CD4-positive, alpha-beta T cell treated with Interferon alpha-2 for 1 hour (primary cell): ENCODE data around the gene PDE8B.

ENCODE experiments used
- DNase-seq, 2 donors: peaks; one replicate each; pipeline ENCODE4 v3.0.0-alpha.2; 2020 to 2022

Gene PDE8B

GRCh38 chr5:77210091-77210963 lies at the start of gene PDE8B:
PDE8B (plus strand) TSS chr5:77210680; CDS start chr5:77210926, 246 bp downstream.
- no peak for DNase-seq

GRCh38 chr5:77163453-77163852 lies 47.0 kb upstream of the PDE8B start:
- no peak for DNase-seq

- DNase-seq, result no peak
These were observed 43.4 kb upstream of the PDE8B start for GRCh38 chr5:77167063-77167462.

- DNase-seq, result no peak
These were observed 42.8 kb upstream of the PDE8B start for GRCh38 chr5:77167695-77168121.

GRCh38 chr5:77168161-77168878 lies 42.2 kb upstream of the PDE8B start:
- DNase-seq, result no peak

- no peak for DNase-seq
These were observed 41.6 kb upstream of the PDE8B start for GRCh38 chr5:77168879-77169244.

- DNase-seq, result no peak
These were observed 40.1 kb upstream of the PDE8B start for GRCh38 chr5:77170196-77170890.

GRCh38 chr5:77171141-77171910 lies 39.2 kb upstream of the PDE8B start:
- no peak for DNase-seq

- no peak for DNase-seq
These were observed 37.7 kb upstream of the PDE8B start for GRCh38 chr5:77172713-77173328.

- no peak for DNase-seq
These were observed 36.0 kb upstream of the PDE8B start for GRCh38 chr5:77174526-77174925.

GRCh38 chr5:77175231-77175630 lies 35.2 kb upstream of the PDE8B start:
- no peak for DNase-seq

- DNase-seq, result no peak
These were observed 34.1 kb upstream of the PDE8B start for GRCh38 chr5:77176429-77176828.

- DNase-seq, result no peak
These were observed 32.9 kb upstream of the PDE8B start for GRCh38 chr5:77177576-77177975.

GRCh38 chr5:77180167-77181081 lies 30.1 kb upstream of the PDE8B start:
- DNase-seq, result no peak

GRCh38 chr5:77181173-77181572 lies 29.3 kb upstream of the PDE8B start:
- no peak for DNase-seq

- no peak for DNase-seq
These were observed 28.7 kb upstream of the PDE8B start for GRCh38 chr5:77181596-77182304.

GRCh38 chr5:77182367-77182766 lies 28.1 kb upstream of the PDE8B start:
- no peak for DNase-seq

GRCh38 chr5:77186652-77187370 lies 23.7 kb upstream of the PDE8B start:
- no peak for DNase-seq

GRCh38 chr5:77189421-77189820 lies 21.1 kb upstream of the PDE8B start:
- no peak for DNase-seq
